Mesenteric fat pad (tissue), 1 donor: Measurements from ENCODE around the gene CTSO. TPM values are rescaled to one million over a fixed set of nuclear protein-coding genes. Genes with fewer than 3 reads are reported as not detected.

ENCODE experiments used
- DNase-seq: peaks from one replicate; pipeline ENCODE4 v3.0.0-alpha.2; 2020; ENCODE audit warnings: low spot score
- long read RNA-seq: library from polyadenylated mRNA; unstranded; transcript quantifications from one replicate; pipeline ENCODE4 v2.0.0, GENCODE V29; 2020
- total RNA-seq: library from RNA; stranded (reverse); fragmentation: NEBNext Ultra II Directional; extraction: Animal tissue kit (Norgen Biotek cat#: 25700); gene quantifications from one replicate; pipeline ENCODE4 v1.2.1, GENCODE V29; 2021
- donor health status: DM: yes; HTN: yes; CAD: no.

The CTSO gene
- 14.2 TPM for total RNA-seq
- long read RNA-seq, transcript CTSO-201 (8 exons, 2,954 nt): major isoform, 12 of 14 reads
- long read RNA-seq, partial matches to known transcripts: 2 of 14 reads
- long read RNA-seq, other reads (novel, unspliced or antisense): 0 of 14 reads

GRCh38 chr4:155953151-155954117 is at the start of gene CTSO:
CTSO (minus strand) TSS chr4:155953866; CDS start chr4:155953847, 19 bp downstream.
- DNase-seq: peak; percentile 92

GRCh38 chr4:156000491-156000890 is 46.8 kb upstream of the CTSO start:
- no peak for DNase-seq

- DNase-seq: no peak
Observed at GRCh38 chr4:155999725-156000124, 46.1 kb upstream of the CTSO start.

- no peak for DNase-seq
Observed at GRCh38 chr4:155995069-155995468, 41.4 kb upstream of the CTSO start.

GRCh38 chr4:155984106-155984797 is 30.6 kb upstream of the CTSO start:
- DNase-seq: no peak

- no peak for DNase-seq
Observed at GRCh38 chr4:155982736-155983385, 29.2 kb upstream of the CTSO start.

- DNase-seq: no peak
Observed at GRCh38 chr4:155978810-155979209, 25.1 kb upstream of the CTSO start.

GRCh38 chr4:155975511-155975910 is 21.8 kb upstream of the CTSO start:
- no peak for DNase-seq

- no peak for DNase-seq
Observed at GRCh38 chr4:155974996-155975395, 21.3 kb upstream of the CTSO start.

GRCh38 chr4:155974476-155974749 is 20.7 kb upstream of the CTSO start:
- no peak for DNase-seq

GRCh38 chr4:155973639-155974475 is 20.2 kb upstream of the CTSO start:
- DNase-seq: no peak

- no peak for DNase-seq
Observed at GRCh38 chr4:155972098-155972497, 18.4 kb upstream of the CTSO start.

GRCh38 chr4:155966731-155967395 is 13.2 kb upstream of the CTSO start:
- no peak for DNase-seq

GRCh38 chr4:155966171-155966570 is 12.5 kb upstream of the CTSO start:
- DNase-seq: no peak

GRCh38 chr4:155964016-155964891 is 10.6 kb upstream of the CTSO start:
- no peak for DNase-seq

GRCh38 chr4:155962767-155963166 is 9.1 kb upstream of the CTSO start:
- no peak for DNase-seq

- DNase-seq: no peak
Observed at GRCh38 chr4:155961575-155961974, 7.9 kb upstream of the CTSO start.

- DNase-seq: no peak
Observed at GRCh38 chr4:155960522-155960921, 6.9 kb upstream of the CTSO start.

- no peak for DNase-seq
Observed at GRCh38 chr4:155959417-155959816, 5.8 kb upstream of the CTSO start.
